Articular chondrocyte of knee joint (primary cell): Measurements from ENCODE around the gene OOSP4A. TPM values are rescaled to one million over a fixed set of nuclear protein-coding genes. Genes with fewer than 3 reads are reported as not detected.

Source experiments
- total RNA-seq: library from RNA; depleted of rRNA; stranded (reverse); fragments of >200 nt; gene quantifications from 2 replicates; pipeline ENCODE4 v1.2.3, GENCODE V29; 2012

Gene OOSP4A
- not detected in 2 replicates for total RNA-seq

DNA sequence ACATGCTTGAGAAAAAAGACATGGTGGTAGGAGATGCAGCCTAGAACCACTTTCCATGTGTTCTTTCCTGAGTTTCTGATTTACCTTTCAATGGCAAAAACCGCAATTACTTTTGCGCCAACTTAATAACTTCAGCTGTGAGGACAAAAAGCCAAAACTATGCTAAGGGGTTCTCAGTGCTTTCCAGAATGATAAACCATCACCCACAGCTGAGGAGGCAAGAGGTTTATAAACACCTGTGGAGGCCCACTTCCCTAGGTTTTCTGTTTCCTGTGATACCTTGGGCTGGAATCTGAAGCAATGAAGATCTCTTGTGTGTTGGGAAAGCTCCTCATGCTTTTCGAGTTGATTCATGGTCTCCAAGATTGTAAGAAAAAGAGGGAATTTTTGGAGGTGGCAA, at the start of gene OOSP4A:
TSS of gene OOSP4A (plus strand) at position 301 of the 400 bp plus-strand sequence. CDS start at position 301, 0 bp downstream.

DNA sequence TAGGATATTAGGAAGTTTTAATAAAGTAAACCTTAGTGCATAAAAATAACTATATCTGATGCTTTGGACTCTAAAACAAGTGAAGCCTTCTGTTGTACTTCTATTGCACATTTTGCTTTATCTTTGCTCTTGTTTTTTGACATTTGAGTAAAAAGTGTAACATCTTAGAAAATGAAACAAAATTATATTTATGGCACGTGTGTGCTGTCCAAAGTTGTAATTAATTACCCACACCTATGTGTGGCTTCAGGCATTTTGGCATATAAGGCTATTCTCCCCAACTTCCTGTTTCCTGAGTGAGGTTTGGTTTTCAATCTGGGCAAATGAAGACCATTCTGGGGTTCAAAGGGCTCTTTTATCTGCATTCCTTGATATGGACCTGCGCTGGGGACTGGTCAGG, 25.7 kb upstream of the OOSP4A start, which contains the start of gene OOSP1:
TSS of gene OOSP1 (plus strand) at position 301 of the 400 bp plus-strand sequence. CDS start at position 324, 23 bp downstream.

GRCh38 chr11:60016881-60017280, 53.0 kb downstream of the OOSP4A start, which contains the start of gene OOSP4B:
OOSP4B (plus strand) TSS chr11:60017181.

Other genes starting within 250 kb of the OOSP4A start
- 16.8 and 19.2 TPM in 2 replicates for gene STX3, start 208.7 kb upstream of the OOSP4A start, total RNA-seq
- gene MRPL16, start 153.3 kb upstream of the OOSP4A start, total RNA-seq: 36.6 and 40.2 TPM in 2 replicates
- gene CBLIF, start 118.5 kb upstream of the OOSP4A start, total RNA-seq: not detected in 2 replicates
- not detected in 2 replicates for gene TCN1, start 97.5 kb upstream of the OOSP4A start, total RNA-seq
- not detected in 2 replicates for gene OOSP3, start 85.3 kb upstream of the OOSP4A start, total RNA-seq
- gene OOSP1, start 25.6 kb upstream of the OOSP4A start, total RNA-seq: not detected in 2 replicates
- gene OOSP4B, start 53.1 kb downstream of the OOSP4A start, total RNA-seq: not detected in 2 replicates
- not detected in 2 replicates for gene OOSP2, start 76.4 kb downstream of the OOSP4A start, total RNA-seq
- gene MS4A3, start 92.6 kb downstream of the OOSP4A start, total RNA-seq: not detected in 2 replicates
- not detected in 2 replicates for gene MS4A2, start 124.6 kb downstream of the OOSP4A start, total RNA-seq
- not detected in 2 replicates for gene MS4A6A, start 219.1 kb downstream of the OOSP4A start, total RNA-seq